ENCODE measurements around the gene ANKS6.

The ANKS6 gene

DNA sequence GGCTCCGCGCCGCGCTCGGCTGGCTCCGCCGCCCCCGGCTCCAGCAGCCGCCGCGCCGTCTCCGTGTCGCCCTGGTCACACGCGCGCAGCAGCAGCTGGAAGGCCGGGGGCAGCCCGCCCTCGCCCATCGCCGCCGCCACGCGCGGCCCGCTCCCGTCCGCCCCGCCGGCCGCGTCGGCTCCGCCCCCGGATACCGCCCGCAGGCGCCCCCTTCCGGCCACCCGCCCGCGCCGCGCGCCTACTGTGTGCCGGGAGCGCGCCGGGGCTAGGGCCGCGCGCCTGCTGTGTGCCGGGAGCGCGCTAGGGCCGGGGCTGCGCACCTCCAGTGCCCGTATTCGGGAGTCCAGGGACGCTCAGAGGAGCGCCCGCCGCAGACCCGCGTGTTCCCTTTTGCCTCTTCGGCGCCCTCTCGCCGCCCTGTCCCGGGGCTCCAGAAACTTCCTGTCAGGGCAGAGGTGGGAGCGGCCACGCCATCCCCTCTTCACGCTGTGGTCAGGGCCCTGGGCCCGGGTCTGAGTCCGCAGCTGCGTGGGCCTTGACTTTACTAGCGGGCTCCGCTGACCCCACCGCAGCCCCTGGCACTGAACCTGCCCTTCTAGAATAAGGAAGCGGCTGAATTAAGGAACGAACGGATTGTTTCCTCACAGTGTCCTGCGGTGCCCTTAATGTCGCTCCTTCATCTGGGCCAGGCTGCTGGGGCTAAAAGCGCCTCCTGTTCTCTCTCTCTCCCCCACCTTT lies at the start of gene ANKS6:
Gene ANKS6, minus strand, starts transcription at position 192 of the 738 bp plus-strand sequence. Its CDS starts 64 bp downstream, at position 128.
- peak; percentile 51 for DNase-seq

DNA sequence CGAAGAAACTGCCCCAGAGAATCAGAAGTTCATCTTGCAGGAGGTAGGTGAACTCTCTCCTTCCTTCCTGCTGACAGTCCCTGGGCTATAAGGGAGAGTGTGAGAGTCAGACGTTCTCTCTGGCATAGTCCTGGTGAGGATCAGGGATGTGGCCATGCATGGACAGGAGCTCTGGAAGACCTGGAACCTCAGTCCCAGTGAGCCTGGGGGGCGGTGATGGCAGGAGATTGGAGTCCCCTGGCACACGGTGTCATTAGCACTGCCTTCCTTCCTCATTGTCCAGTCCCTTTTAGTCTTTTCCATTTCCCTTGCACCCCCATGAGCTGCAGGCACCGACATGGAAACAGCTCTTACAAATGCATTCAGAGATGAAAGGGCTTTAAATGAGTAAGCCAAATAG lies 49.7 kb upstream of the ANKS6 start:
- no peak for DNase-seq

DNA sequence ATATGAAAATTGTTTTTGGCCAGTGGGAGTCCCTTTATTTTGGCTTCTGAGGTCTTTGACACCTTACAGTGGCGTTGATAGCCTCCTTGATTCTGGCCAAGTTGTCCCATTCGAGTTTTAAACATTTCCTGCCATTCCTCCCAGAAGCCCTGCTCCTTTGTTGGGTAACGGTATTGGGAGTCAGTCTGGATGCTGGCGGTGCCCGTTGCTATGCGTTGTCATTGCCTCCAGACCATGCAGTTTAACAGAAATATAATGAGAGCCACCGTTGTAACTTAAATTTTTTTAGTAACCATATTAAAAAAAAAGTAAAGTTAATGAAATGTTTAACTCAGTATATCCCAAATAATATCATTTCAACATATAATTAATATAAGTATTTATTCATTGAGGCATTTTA lies 46.2 kb upstream of the ANKS6 start:
- DNase-seq: no peak

DNA sequence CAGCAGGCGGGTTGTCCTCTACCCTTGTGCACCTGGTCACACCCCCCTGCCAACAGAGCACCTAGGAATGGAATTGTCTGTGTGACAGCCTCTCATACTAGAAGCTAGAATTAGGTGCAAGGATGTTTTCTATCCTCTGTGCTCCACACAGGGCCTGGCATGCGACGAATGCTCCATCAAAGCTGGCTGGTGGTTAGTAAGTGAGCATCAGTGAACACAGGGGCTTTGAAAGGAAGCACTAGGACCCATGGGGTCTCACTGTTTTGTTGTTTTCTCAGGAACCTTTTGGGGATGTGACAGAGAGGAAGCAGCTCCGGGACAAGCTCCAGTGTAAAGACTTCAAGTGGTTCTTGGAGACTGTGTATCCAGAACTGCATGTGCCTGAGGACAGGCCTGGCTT lies 43.4 kb upstream of the ANKS6 start:
- DNase-seq: no peak

DNA sequence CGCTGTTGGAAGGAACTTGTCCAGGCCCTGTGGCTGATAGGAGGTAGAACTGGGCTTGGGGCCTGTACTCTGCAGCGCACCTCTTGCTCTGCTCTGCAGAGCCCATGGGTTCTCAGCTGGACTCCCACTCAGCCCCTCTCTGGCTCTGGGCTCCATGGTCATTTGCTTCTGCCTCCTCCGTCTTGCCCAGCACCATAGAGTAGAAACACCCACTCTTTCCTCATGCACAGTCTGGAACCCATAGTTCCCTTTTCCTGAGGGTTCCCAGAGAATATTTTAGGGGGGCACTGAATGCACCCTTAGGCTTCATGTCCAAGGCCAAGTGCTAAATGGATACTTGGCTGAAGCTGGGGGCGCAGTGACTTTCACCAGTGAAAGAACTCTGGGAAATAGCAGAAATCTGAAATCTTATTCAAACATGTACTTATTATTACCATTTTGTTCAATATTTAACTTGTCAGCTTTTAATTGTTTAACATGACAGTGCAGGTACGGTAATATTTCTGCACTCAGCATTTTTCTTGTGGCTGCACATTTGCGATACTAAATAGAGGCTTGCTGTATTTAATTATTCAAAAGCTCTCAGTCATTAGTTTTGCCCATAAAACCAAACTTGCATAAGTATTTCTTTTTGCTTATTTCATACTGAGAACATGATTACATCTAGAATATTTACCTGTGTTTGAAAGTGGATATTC lies 42.7 kb upstream of the ANKS6 start:
- no peak for DNase-seq

DNA sequence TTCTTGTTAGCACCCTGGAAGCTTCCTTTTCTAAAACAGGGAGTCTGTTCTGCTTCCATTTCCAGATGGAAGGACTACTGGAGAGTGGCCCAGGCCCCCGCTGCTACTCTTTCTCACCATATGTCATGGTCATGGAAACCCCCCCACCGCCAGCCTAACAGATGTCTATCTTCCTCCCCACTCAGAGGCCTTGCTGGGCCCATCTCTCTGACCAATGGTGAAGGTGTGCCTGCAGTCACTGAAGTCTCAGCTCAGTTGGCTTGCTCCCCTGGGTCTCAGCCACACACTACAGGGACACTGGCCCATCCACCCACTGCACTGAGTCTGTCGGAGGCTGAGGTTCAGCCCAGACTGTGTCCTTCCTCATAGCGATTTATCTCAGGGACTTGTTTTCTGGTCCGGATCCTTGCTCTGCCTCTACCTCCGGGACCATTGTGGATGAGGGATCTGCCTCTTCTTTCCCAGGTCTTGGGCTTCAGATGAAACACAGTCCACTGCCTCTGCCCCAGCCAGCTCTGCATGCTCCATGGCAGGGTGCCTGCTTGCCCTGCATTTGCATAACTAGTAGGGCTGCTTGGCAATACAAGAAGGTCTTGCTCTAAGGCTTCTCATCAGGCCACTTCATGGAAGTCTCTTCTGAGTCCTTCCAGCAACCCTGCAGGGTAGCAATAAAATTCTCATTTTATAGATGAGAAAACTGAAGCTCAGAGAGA lies 42.0 kb upstream of the ANKS6 start:
- no peak for DNase-seq

DNA sequence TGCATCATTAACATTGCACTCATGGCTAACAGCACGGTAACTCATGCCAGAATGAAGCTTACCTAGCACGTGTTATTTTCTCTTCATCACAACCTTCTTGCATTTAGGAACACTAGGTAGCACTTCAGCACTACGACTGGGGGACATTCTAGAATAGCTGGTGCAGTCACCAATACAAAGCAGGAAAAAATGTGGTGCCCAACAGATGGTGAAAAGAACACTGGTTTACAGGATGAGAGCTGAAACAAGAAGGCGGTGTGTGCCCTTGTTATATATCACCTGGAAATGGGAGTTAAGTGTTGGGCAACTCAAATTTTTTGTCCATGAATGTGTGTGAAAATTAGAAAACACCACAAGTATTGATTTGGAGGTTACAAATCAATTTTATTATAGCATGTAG lies 41.2 kb upstream of the ANKS6 start:
- no peak for DNase-seq

DNA sequence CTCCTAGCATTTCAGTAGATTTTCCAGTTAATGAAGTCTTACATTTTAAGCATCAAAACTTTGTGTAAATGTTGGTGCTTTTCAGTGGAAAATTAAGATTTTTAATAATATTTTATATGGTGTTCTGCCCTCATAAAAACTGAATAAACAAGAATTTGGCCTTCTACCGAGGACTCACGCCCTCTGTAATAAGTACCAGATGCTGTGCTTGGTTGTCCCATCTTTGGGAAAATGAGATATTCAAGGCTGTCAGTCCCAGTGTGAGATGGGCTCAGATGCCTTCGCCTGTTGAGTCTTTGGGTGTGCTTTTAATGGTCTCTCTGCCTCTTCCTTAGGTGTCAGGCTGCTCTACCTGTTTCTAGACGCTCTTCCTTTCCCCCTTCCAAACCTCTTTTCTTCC lies 39.9 kb upstream of the ANKS6 start:
- DNase-seq: no peak

DNA sequence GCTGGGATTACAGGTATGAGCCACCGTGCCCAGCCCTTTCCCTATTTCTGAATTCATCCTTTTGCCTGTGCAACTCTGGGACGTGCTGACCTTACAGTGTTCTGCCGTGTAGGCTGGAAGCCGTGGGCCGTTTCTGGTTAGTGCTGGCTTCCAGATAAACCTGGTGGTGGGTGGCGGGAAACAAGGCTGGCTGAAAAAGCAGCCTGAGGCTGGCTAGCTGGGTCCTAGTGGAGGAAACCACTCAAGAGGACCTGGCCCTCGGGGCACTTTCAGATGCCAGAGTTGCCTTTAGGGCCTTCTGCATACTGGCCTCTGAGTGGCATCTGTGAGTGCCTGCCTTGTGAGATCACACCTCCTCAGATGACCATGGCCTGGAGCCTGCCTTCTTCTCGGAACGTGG lies 38.0 kb upstream of the ANKS6 start:
- no peak for DNase-seq

DNA sequence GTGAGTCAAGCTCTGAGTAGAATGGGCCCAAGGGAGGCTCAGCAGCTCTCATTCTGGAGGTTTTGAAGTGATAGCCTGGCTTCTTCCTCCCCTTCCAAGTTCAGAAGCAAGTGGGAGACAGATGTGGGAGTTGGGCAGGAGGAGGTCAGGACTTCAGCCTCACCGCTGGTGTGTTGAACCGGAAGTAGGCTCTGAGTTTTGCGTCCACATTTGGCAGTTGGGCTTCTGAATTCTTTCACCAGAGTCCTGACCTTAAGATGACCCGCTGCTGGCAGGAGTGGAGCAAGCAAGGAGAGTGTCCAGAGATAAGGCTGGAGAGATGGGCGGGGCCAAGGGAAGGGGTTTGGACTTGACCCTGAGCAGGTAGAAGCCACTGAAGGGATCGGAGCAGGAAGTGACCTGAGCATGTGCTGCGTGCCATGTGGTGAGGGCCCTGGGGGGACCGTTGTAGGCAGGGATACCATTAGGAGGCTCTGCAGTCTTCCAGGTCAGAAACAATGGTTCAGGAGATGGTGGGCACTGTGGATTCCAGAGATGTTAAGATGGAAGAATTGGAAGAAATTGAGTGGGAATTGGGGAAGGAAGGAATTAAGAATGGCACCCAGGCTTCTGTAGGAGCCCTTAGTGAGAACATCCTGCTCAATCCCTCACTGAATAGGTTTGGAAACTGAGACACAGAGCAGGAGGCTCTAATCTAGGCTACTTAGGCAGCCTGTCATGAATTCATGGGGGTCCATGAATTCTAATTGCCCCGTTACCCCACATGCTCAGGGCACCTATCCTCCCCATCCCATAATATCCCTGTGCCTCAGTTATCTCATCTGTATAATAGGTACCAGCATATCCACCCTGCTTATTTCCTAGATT lies 37.0 kb upstream of the ANKS6 start:
- peak; percentile 88 for DNase-seq

DNA sequence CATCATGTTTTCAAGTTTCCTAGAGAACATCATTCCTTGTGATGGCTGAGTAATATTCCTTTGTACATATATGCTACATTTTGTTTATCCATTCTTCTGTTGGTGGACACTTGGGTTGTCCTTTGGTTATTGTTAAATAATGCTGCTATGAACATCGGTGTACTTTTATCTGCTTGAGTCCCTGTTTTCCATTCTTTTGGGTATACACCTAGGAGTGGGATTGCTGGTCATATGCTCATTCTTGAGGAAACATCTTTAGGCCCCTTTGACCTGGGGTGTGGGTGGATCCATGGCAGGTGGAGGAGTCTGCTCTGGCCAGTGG lies 36.4 kb upstream of the ANKS6 start:
- DNase-seq: no peak

DNA sequence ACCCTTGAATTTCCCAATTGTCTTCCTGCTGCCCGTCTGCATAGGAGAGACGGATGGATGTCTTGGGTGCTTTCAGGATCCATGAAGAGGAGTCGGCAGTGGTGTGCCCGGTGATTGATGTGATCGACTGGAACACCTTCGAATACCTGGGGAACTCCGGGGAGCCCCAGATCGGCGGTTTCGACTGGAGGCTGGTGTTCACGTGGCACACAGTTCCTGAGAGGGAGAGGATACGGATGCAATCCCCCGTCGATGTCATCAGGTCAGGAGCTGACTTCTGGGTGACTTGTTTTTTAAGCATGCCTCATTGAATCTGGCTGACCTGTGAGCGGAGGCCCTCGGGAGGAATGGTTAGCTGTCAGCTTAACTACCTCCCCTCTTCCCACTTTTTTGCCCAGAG lies 35.3 kb upstream of the ANKS6 start:
- no peak for DNase-seq

DNA sequence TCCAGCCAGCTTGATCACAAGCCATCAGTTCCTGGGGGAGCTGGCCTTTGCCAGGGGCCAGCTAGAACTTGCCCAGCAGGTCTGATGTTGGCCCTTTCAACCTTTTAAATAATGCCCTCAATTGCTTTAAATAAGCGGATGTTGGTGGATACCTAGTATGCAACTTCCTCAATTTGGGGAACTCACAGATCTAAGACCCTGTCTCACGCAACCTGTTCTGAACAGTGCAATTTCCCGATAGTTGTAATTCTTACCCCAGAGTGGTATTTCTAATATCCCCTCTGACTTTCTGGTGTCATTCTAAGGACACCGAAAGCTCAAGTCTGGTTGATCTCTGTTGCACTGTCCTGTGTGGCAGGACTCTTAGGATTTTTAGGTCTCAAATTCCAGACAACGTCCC lies 34.2 kb upstream of the ANKS6 start:
- no peak for DNase-seq

DNA sequence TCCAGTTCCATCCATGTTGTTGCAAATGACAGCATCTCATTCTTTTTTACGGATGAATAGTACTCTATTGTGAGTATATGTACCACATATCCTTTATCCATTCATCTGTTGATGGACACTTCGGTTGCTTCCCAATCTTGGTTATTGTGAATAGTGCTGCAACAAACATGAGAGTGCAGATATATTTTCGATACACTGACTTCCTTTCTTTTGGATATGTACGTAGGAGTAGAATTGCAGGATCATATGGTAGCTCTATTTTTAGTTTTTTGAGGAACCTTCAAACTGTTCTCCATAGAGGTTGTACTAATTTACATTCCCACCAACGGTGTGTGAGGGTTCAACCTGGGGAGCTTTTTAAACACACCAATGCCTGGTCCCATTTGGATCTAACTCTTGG lies 33.4 kb upstream of the ANKS6 start:
- DNase-seq: no peak

DNA sequence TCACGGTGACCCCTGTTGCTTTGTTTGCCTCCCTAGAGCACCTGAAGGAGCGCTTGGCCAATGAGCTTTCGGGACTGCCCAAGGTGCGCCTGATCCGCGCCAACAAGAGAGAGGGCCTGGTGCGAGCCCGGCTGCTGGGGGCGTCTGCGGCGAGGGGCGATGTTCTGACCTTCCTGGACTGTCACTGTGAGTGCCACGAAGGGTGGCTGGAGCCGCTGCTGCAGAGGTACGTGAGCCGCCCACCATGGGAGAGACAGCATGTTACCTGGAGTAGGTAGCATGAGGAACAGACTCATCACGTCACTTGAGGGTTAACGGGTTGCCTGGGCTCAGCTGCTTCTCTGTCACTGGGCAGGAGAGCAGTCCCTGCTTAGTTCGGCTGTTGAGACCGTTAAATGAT lies 30.4 kb upstream of the ANKS6 start:
- no peak for DNase-seq

DNA sequence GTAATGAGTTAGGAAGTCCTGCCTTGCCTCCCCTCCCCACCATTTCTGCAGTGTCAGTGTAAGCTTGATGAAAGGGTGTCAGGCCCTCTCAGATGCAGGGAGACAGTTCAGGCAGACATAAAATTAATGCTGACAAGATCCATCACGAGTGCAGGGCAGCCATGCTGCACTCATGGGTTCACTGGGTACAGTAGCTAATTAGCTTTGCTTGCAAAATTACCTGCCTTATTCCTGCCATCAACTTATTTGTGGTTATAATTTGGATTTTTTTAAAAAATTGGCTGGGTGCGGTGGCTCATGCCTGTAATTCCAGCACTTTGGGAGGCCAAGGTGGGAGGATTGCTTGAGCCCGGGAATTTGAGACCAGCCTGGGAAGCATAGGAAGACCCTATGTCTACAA lies 29.1 kb upstream of the ANKS6 start:
- no peak for DNase-seq

DNA sequence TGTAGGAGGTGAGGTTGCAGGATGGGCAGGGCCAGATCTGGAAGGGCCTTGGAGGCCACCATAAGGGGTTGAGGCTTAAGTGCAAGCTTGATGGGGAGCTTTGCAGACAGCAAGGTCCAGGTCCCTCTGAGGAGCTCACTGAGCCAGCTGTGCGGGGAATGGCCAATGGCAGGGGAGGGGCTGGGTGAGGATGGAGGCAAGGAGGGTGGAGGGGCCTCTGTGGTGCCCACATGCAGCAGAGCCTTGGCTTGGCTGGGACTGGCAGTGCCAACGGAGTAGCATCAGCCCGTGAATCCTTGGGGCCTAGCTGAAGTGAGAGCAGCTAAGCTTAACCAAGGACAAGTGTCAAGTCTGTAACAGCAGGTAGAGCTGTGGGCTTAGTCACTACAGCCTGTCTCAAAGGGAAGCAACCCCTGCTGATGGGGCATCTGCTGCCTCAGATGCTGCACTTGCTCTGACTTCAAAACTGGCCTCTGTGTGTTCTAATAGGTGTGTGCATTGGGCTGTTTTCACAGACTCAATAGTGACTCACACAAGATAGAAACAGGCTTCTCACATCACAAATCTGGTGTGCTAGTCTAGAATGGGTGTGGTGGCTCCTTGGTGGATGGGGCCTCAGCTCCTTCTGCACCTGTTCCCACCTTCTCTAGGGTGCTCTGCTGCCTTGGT lies 27.4 kb upstream of the ANKS6 start:
- no peak for DNase-seq

DNA sequence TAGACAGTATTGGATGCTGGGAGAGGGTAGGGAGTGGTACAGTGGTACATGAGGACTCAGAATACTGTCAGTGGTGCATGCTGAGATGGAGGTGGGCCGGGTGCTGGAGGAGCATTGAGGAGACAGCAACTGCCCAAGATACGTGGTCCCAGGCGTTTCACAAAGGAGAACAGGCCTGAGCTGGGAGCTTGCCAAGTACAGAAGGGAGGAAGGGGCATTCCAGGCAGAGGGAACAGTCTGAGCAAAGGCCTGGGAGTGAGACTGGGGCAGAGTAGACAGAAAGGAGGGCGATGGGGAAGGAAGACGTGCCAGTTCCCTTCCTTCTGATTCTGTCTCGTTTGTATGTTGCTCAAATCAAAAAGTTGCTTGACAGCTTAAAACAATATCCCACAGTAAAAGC lies 26.3 kb upstream of the ANKS6 start:
- DNase-seq: no peak

DNA sequence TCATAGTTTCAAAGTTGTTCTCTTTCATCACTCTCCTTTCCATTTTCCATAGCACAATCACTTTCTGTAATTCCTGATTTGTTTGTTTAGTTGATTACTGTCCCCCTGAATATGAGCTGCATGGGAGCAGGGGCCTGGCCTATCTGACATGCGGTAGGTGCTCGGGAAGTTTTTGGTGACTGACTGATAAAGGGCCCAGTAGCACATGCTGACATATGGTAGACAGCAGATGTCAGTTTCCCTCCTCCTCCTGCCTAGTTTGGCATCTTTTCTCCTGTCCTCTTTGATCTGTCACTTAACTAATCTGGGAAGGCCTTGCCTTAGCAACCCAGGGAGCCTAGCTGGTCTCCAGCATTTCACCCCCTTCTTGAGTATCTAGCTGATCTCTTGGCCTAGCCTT lies 25.5 kb upstream of the ANKS6 start:
- no peak for DNase-seq

DNA sequence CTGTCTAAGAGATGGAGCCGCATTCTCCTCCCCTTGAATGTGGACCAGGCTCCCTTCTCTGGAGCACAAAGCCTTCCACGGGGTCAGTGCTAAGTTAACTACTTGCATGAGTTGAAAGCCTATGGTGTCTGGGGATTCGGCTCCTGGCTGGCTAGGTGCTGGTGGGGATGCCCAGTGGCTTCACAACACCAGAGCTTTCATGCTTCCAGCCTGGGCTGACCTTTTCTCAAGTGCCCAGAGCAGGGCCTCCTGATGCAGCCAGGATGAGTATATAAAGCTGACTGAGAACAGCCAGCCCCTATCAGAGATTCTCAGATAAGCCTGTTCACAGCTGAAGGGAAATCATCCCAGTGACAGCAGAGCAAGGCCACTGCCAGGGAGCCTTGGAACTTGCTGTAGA lies 22.9 kb upstream of the ANKS6 start:
- DNase-seq: no peak

DNA sequence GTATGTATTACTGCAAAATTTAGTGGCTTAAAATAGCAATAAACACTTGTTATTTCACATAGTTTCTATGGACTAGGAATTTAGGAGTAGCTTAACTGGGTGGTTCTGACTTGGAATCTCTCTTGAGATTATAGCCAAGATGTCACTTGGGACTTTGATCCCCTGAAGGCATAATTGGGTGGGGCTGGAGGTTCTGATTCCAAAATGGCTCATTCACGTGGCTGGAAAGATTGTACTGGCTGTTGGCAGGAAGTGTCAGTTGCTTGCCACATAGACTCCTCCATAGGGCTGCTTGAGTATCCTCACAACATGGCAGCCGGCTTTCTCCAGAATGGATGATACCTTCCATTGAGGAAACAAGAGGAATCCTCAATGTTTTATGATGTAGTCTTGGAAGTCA lies 22.4 kb upstream of the ANKS6 start:
- no peak for DNase-seq

DNA sequence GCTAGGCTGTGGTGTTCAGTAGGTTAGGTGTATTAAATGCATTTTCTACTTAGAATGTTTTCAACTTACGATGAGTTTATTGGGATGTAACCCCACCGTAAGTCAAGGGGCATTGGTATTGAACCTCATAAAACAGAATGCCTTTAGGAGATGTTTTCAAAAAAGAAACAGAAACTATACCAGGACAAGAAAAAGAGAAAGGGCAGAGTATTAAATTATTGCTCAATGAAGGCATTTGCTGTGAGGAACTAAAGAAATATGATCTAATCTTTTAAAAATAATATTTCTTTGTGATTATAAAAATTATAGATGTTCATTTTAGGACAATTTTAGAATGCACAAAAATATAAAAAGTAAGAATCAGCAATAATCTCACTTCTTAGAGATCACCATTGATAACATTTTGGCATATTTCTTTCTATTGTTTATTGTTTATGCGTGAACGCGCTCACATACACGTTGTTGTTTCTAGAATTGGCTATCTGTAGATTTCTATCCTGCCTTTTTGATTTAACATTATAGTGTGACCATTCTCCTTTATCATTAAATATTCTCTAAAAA lies 19.1 kb upstream of the ANKS6 start:
- no peak for DNase-seq

Data from NCI-H226 (cell line).